SK-N-SH treated with all-trans-retinoic acid at 6 μM for 48 hours (cell line): Measurements from ENCODE around the gene RNASE7.

Source experiments
- ATAC-seq: fragments of 200-7000 bp; cut with Tn5 transposase; 3 replicates; pipeline ENCODE4 v1.9.1; 2020; ENCODE audit warnings: mild to moderate bottlenecking, moderate library complexity
- ARNTL ChIP-seq: fragments of 450-650 bp; formaldehyde crosslinking; IDR thresholded peaks from 2 replicates; pipeline ENCODE4 v1.5.0; 2020; ENCODE audit warnings: low read depth, mild to moderate bottlenecking, moderate library complexity, borderline replicate concordance
- BACH2 ChIP-seq: fragments of 250-450 bp; sonication (Bioruptor Pico); IDR thresholded peaks from 2 replicates; pipeline ENCODE4 v1.9.0; 2021; ENCODE audit warnings: mild to moderate bottlenecking, borderline replicate concordance
- CREB5 ChIP-seq: fragments of 250-450 bp; sonication (Bioruptor Pico); IDR thresholded peaks from 2 replicates; pipeline ENCODE4 v1.5.1; 2020; ENCODE audit warnings: low read depth, mild to moderate bottlenecking, moderate library complexity
- CSDC2 ChIP-seq: fragments of 250-450 bp; sonication (Bioruptor Pico); IDR thresholded peaks from 2 replicates; pipeline ENCODE4 v1.5.0; 2020; ENCODE audit warnings: mild to moderate bottlenecking, moderate library complexity
- CSRNP3 ChIP-seq: fragments of 250-450 bp; sonication (Bioruptor Pico); IDR thresholded peaks from 2 replicates; pipeline ENCODE4 v1.5.1; 2021; ENCODE audit warnings: mild to moderate bottlenecking, moderate library complexity
- ESRRG ChIP-seq: fragments of 250-450 bp; sonication (Bioruptor Pico); IDR thresholded peaks from 2 replicates; pipeline ENCODE4 v1.6.1; 2021; ENCODE audit warnings: mild to moderate bottlenecking
- GLIS3 ChIP-seq: fragments of 250-450 bp; sonication (Bioruptor Pico); IDR thresholded peaks from 2 replicates; pipeline ENCODE4 v1.5.0; 2020; ENCODE audit warnings: mild to moderate bottlenecking, moderate library complexity
- ISL1 ChIP-seq: fragments of 250-450 bp; sonication (Bioruptor Pico); IDR thresholded peaks from 2 replicates; pipeline ENCODE4 v2.1.2; 2022; ENCODE audit warnings: mild to moderate bottlenecking, moderate library complexity
- OSR1 ChIP-seq: fragments of 250-450 bp; sonication (Bioruptor Pico); IDR thresholded peaks from 2 replicates; pipeline ENCODE4 v1.8.0; 2022; ENCODE audit warnings: moderate library complexity, mild to moderate bottlenecking, inconsistent platforms
- PATZ1 ChIP-seq: fragments of 250-450 bp; sonication (Bioruptor Pico); IDR thresholded peaks from 2 replicates; pipeline ENCODE4 v1.8.0; 2020; ENCODE audit warnings: mild to moderate bottlenecking, moderate library complexity, borderline replicate concordance
- POU6F1 ChIP-seq: fragments of 250-450 bp; sonication (Bioruptor Pico); IDR thresholded peaks from 2 replicates; pipeline ENCODE4 v1.8.0; 2021; ENCODE audit warnings: low read depth, mild to moderate bottlenecking, moderate library complexity, borderline replicate concordance
- SNAI2 ChIP-seq: fragments of 250-450 bp; sonication (Bioruptor Pico); IDR thresholded peaks from 2 replicates; pipeline ENCODE4 v1.5.0; 2020; ENCODE audit warnings: mild to moderate bottlenecking, moderate library complexity
- TCF4 ChIP-seq: fragments of 250-450 bp; sonication (Bioruptor Pico); IDR thresholded peaks from 2 replicates; pipeline ENCODE4 v1.8.0; 2021; ENCODE audit warnings: mild to moderate bottlenecking, moderate library complexity, borderline replicate concordance
- TOX ChIP-seq: fragments of 250-450 bp; sonication (Bioruptor Pico); IDR thresholded peaks from 2 replicates; pipeline ENCODE4 v1.8.0; 2021; ENCODE audit warnings: mild to moderate bottlenecking, moderate library complexity, borderline replicate concordance
- TSHZ2 ChIP-seq: fragments of 250-450 bp; sonication (Bioruptor Pico); IDR thresholded peaks from 2 replicates; pipeline ENCODE4 v1.5.0; 2020; ENCODE audit warnings: mild to moderate bottlenecking, moderate library complexity
- ZC3H10 ChIP-seq: fragments of 250-450 bp; sonication (Bioruptor Pico); IDR thresholded peaks from 2 replicates; pipeline ENCODE4 v1.5.1; 2021; ENCODE audit warnings: mild to moderate bottlenecking, moderate library complexity
- ZFP3 ChIP-seq: fragments of 250-450 bp; sonication (Bioruptor Pico); IDR thresholded peaks from 2 replicates; pipeline ENCODE4 v1.5.0; 2020; ENCODE audit warnings: mild to moderate bottlenecking, moderate library complexity
- ZFP30 ChIP-seq: fragments of 450-650 bp; formaldehyde crosslinking; IDR thresholded peaks from 2 replicates; pipeline ENCODE4 v1.5.0; 2022; ENCODE audit warnings: mild to moderate bottlenecking, moderate library complexity
- ZNF565 ChIP-seq: fragments of 450-650 bp; formaldehyde crosslinking; conservative IDR thresholded peaks from 2 replicates; pipeline ENCODE4 v1.5.0; 2020; ENCODE audit warnings: low read depth, mild to moderate bottlenecking, moderate library complexity
- ZNF70 ChIP-seq: fragments of 450-650 bp; formaldehyde crosslinking; IDR thresholded peaks from 2 replicates; pipeline ENCODE4 v1.5.0; 2020; ENCODE audit warnings: mild to moderate bottlenecking, moderate library complexity
- ZNF8 ChIP-seq: fragments of 450-650 bp; formaldehyde crosslinking; IDR thresholded peaks from 2 replicates; pipeline ENCODE4 v1.5.0; 2020; ENCODE audit warnings: mild to moderate bottlenecking, moderate library complexity

The RNASE7 gene

GRCh38 chr14:21030531-21030930 lies 11.6 kb upstream of the RNASE7 start:
- ATAC-seq, result no peak
- TF ChIP-seq CSRNP3 (CRISPR knock-in tag) (no peak), ZFP3 (CRISPR knock-in tag) (no peak), CREB5 (no peak), ISL1 (CRISPR knock-in tag) (no peak), POU6F1 (CRISPR knock-in tag) (no peak), OSR1 (CRISPR knock-in tag) (no peak), ZNF8 (CRISPR knock-in tag) (no peak), TSHZ2 (CRISPR knock-in tag) (no peak), PATZ1 (CRISPR knock-in tag) (no peak), TCF4 (CRISPR knock-in tag) (no peak), BACH2 (CRISPR knock-in tag) (no peak), GLIS3 (CRISPR knock-in tag) (no peak), ZNF70 (no peak), ZNF565 (CRISPR knock-in tag) (no peak), ESRRG (CRISPR knock-in tag) (no peak), TOX (no peak), SNAI2 (CRISPR knock-in tag) (no peak), ZC3H10 (CRISPR knock-in tag) (no peak)
- TF ChIP-seq, all 23 proteins: peak for 0

GRCh38 chr14:21032326-21033132 lies 9.6 kb upstream of the RNASE7 start:
- no peak for ATAC-seq
- TF ChIP-seq TSHZ2 (CRISPR knock-in tag) (no peak), ZNF70 (no peak), BACH2 (CRISPR knock-in tag) (no peak), ZFP30 (CRISPR knock-in tag) (no peak), TCF4 (CRISPR knock-in tag) (no peak), ESRRG (CRISPR knock-in tag) (no peak), GLIS3 (CRISPR knock-in tag) (no peak), TOX (no peak), PATZ1 (CRISPR knock-in tag) (no peak), CSDC2 (no peak), ISL1 (CRISPR knock-in tag) (no peak), ARNTL (no peak), ZFP3 (CRISPR knock-in tag) (no peak), POU6F1 (CRISPR knock-in tag) (no peak)
